Osteocyte (in vitro differentiated cells): ENCODE data around the gene MSMP. TPM values are rescaled to one million over a fixed set of nuclear protein-coding genes. Genes with fewer than 3 reads are reported as not detected.
A peak's percentile ranks its signal among the peaks of the same experiment; 100 is the strongest.

Source experiments
- DNase-seq: peaks from one replicate; pipeline ENCODE4 v3.0.0; 2021; ENCODE audit warnings: mixed read lengths; ENCODE audit not compliant: unreplicated experiment; ENCODE audit errors: extremely low spot score
- H3K27ac Mint-ChIP-seq: one replicate; pipeline ENCODE4 v1.8.0; 2021; ENCODE audit warnings: mild to moderate bottlenecking, mixed read lengths; ENCODE audit not compliant: unreplicated experiment
- H3K27me3 Mint-ChIP-seq: one replicate; pipeline ENCODE4 v1.8.0; 2021; ENCODE audit warnings: mixed read lengths; ENCODE audit not compliant: unreplicated experiment
- H3K36me3 Mint-ChIP-seq: one replicate; pipeline ENCODE4 v1.8.0; 2021; ENCODE audit warnings: mixed read lengths; ENCODE audit not compliant: unreplicated experiment
- H3K4me1 Mint-ChIP-seq: one replicate; pipeline ENCODE4 v1.8.0; 2021; ENCODE audit warnings: mixed read lengths; ENCODE audit not compliant: unreplicated experiment
- H3K4me3 Mint-ChIP-seq: one replicate; pipeline ENCODE4 v1.8.0; 2021; ENCODE audit warnings: mild to moderate bottlenecking, moderate library complexity, mixed read lengths; ENCODE audit not compliant: unreplicated experiment
- H3K9me3 Mint-ChIP-seq: one replicate; pipeline ENCODE4 v1.8.0; 2021; ENCODE audit warnings: mixed read lengths; ENCODE audit not compliant: unreplicated experiment
- CTCF ChIP-seq: fragments of 200-600 bp; sonication (generic); IDR thresholded peaks from 2 replicates; pipeline ENCODE4 v1.5.0; 2021; ENCODE audit warnings: antibody characterized with exemption, mild to moderate bottlenecking, moderate library complexity
- total RNA-seq: library from RNA; stranded (reverse); gene quantifications from 2 replicates; pipeline ENCODE4 v1.2.1, GENCODE V29; 2021

MSMP gene
- total RNA-seq, 1 donor from 2014 or later, result 0.56 TPM

DNA sequence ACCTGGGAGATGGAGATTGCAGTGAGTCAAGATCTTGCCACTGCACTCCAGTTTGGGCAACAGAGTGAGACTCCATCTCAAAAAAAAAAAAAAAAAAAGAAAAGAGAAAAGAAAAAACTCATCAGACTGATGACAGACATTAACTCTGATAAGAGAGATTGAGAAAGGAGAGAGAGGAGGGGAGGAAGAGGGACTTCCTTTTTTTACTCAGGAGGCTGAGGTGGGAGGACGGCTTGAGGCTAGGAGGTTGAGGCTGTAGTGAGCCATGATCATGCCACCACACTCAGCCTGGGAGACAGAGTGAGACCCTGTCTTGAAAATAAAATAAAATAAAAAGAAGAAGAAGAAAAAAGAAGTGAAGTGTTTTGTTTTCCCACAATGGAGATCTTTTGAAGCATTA, 9.7 kb upstream of the MSMP start:
- TF ChIP-seq CTCF, result no peak
- Mint-ChIP-seq H3K27me3 (no peaks in the 10 kb centered on the region), H3K36me3 (no peaks in the 10 kb centered on the region), H3K4me1 (peaks cover 12% of the 10 kb centered on the region), H3K27ac (no peak overlapping the region), H3K4me3 (no peak overlapping the region), H3K9me3 (no peaks in the 10 kb centered on the region)
- DNase-seq, result no peak

GRCh38 chr9:35763181-35763580, 9.1 kb upstream of the MSMP start:
- no peaks in the 10 kb centered on the region for H3K27me3 Mint-ChIP-seq
- no peak for TF ChIP-seq CTCF
- H3K9me3 Mint-ChIP-seq, result no peaks in the 10 kb centered on the region
- H3K4me1 Mint-ChIP-seq, result peaks cover 19% of the 10 kb centered on the region
- H3K27ac Mint-ChIP-seq, result no peak overlapping the region
- no peak overlapping the region for H3K4me3 Mint-ChIP-seq
- no peak for DNase-seq
- no peaks in the 10 kb centered on the region for H3K36me3 Mint-ChIP-seq

DNA sequence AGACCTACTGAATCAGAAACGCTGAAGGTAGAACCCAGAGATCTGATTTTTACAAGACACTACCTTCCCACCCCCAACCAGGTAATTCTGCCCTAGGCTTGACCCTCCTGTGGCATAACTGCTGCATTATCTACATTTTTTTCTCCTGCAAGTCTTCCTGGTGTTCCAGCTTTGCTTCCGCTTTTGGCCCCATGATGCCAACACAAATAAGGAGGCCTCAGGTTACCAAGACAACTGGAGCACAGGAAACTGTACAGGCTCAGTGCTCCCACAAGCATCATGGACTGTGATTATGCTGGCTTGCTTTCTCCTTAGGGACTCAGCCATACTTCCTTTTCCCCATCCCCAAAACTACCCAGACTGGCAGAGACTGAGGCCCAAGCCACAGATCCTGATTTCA, 6.6 kb upstream of the MSMP start:
- H3K4me3 Mint-ChIP-seq, result no peak overlapping the region
- no peaks in the 10 kb centered on the region for H3K9me3 Mint-ChIP-seq
- TF ChIP-seq CTCF, result no peak
- H3K36me3 Mint-ChIP-seq, result no peaks in the 10 kb centered on the region
- no peaks in the 10 kb centered on the region for H3K27me3 Mint-ChIP-seq
- H3K27ac Mint-ChIP-seq, result peak overlapping the region; percentile 76
- DNase-seq, result no peak
- peaks cover 41% of the 10 kb centered on the region for H3K4me1 Mint-ChIP-seq

DNA sequence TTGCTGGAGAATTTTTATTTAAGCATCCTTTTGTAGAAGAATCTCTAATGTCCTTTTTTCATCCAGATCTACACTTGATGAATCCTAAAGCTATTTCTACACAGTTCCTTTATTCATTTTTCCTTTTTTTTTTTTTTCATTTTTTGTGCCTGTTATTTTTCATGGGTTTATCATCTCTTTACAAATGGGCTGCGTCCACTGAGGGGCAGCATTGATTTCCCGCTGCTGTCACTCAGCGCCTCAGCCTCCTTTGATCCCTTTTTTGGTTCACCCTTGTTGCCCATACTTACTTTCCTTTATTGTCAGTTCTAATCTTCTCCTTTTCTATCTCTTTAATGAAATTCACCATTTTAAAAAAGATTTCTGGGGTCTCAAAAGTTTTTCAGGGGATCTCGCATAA, 5.7 kb upstream of the MSMP start:
- no peak for TF ChIP-seq CTCF
- Mint-ChIP-seq H3K4me1 (peaks cover 42% of the 10 kb centered on the region), H3K9me3 (no peaks in the 10 kb centered on the region), H3K4me3 (no peak overlapping the region), H3K27me3 (no peaks in the 10 kb centered on the region), H3K36me3 (no peaks in the 10 kb centered on the region), H3K27ac (peak overlapping the region; percentile 19)
- DNase-seq, result no peak

DNA sequence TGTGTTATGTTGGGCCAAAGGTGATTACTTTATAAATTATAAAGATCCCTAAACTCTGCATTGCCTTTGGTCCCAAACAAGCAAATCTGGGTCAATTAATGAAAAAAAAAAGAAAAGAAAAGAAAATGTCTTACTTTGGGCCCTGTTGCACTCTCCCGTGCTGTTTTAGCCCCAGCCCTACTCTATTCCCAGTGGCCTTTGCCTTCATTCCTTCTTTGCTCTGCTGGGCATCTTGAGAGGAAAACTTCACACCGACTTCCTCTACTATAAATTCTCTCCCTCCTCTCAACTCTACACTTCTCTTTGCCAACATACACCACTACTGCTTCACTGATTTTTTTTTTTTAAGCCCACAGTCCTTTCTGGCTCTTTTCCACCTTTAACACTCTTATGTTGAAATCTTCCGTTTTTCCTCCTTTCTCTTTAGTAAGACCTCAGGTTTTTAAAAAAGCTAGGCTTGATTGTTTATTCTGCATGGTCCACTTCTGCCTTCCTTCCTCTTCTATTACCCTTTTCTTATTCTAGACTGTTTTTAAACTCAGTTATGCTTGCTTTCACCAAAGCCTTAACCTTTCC, 4.5 kb upstream of the MSMP start:
- peaks cover 47% of the 10 kb centered on the region for H3K4me1 Mint-ChIP-seq
- no peak for TF ChIP-seq CTCF
- H3K9me3 Mint-ChIP-seq, result no peaks in the 10 kb centered on the region
- no peak overlapping the region for H3K4me3 Mint-ChIP-seq
- H3K36me3 Mint-ChIP-seq, result peaks cover 6% of the 10 kb centered on the region
- H3K27me3 Mint-ChIP-seq, result no peaks in the 10 kb centered on the region
- H3K27ac Mint-ChIP-seq, result peak overlapping the region; percentile 59
- DNase-seq, result no peak
